ENCODE measurements around the gene PPP1R1B.

PPP1R1B gene

DNA sequence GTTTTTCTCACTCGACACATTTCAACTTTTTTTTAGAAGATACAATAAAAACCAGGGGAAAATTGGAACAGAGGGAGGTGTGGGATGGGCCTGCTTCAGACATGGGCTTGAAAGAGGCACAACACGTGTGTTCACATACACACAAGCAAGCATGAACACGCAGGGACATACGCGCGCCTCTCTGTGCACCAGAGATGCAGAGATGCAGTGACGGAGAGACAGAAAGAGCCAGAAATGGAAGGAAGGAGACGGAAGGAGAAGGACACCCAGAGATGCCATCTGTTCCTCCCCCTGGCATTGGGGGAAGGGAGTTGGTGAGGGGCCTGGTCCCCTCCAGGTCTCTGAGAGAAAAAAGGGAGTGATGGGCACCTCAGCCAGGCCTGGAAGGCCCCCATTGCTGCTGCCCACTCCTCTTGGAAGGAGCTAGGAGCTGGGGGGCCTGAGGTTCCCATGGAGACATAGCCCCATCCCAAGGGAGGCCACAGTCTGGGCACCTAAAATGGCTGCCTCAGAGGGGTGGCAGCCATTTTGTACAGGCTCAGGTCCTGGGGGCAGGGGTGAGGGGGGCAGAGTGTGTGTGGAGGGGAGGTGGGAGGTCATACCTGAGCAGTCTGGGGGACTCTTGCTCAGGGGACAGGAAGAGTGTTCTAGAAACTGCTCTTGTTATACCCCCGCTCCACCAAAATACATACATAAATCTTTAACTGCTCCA, 15.2 kb upstream of the PPP1R1B start:
- Histone ChIP-seq H3K9ac (ENCODE audit: low read length) (no peak overlapping the region), H3K23ac (ENCODE audit: low read length in 2 of 2) (no peak overlapping the region), H4K8ac (ENCODE audit: low read length) (no peak overlapping the region), H3K36me3 (ENCODE audit: control insufficient read depth in 1 of 2, insufficient read depth in 2 of 2, low read depth in 1 of 2, low read length in 2 of 2) (no peaks in the 10 kb centered on the region), H3K4ac (ENCODE audit: low read depth in 1 of 2, low read length in 2 of 2) (no peak overlapping the region), H2BK5ac (ENCODE audit: low read depth, low read length, poor library complexity, severe bottlenecking) (no peak overlapping the region), H3K4me1 (ENCODE audit: control insufficient read depth, insufficient read depth, low read depth, low read length) (peaks cover 2% of the 10 kb centered on the region), H3K4me2 (ENCODE audit: low read length, poor library complexity, severe bottlenecking) (no peak overlapping the region), H3K4me3 (ENCODE audit: insufficient read depth in 1 of 2, low read depth in 1 of 2, low read length in 2 of 2) (no peak overlapping the region), H3K27me3 (ENCODE audit: control insufficient read depth in 1 of 2, insufficient read depth in 1 of 2, low read length in 2 of 2) (peaks cover 81 to 87% of the 10 kb centered on the region in 2 experiments), H3K79me1 (replicated peaks; ENCODE audit: low read length, poor library complexity, severe bottlenecking) (no peaks in the 10 kb centered on the region), H4K91ac (ENCODE audit: low read length) (no peak overlapping the region), H2BK15ac (ENCODE audit: low read depth, poor library complexity, severe bottlenecking) (no peak overlapping the region), H3K14ac (ENCODE audit: low read length in 2 of 2) (no peak overlapping the region), H3K9me3 (ENCODE audit: control insufficient read depth, low read length) (no peaks in the 10 kb centered on the region), H3K18ac (ENCODE audit: low read depth in 1 of 2, low read length in 2 of 2) (no peak overlapping the region), H2BK120ac (ENCODE audit: low read depth, low read length) (no peak overlapping the region), H2BK12ac (ENCODE audit: low read length in 2 of 2) (no peak overlapping the region), H3K27ac (ENCODE audit: low read length, poor library complexity, severe bottlenecking) (no peak overlapping the region), H2AK5ac (ENCODE audit: low read length, severe bottlenecking) (no peak overlapping the region), H2AFZ (ENCODE audit: low read depth, low read length) (no peak overlapping the region)
- no peak for DNase-seq
- 90% methylated on average over 8 of the region's 9 CpGs for WGBS

DNA sequence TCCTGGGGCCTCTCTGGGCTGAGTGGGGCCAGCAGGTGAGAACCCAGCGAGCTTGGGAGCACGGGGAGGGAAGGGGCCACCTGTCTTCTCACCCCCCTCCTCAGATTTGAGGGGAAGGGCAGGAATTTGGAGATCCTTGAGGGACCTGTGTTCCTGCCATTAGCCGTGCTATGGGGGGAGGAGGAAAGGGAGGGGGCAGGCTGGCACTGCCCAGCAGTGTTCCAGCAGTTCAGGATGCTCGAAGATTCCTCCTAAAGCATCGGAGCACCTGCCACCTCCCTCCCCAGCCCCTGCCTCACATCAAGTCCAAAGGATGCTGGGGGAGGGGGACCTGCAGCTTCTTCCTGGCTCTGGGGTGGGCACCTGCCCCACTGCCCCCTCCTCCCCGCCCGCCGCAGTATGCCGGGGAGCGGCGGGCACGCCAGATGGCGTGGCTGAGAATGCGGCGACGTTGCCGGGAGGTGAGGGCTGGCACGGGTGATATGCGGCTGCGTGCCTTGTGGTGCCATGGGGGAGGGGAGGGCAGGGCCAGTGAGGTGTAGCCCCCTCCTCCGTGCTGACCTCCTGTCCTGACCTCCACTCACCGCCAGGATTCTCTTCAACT, 14.4 kb upstream of the PPP1R1B start:
- WGBS, result 66% methylated on average over 7 of the region's 22 CpGs
- Histone ChIP-seq H3K4ac (ENCODE audit: low read depth in 1 of 2, low read length in 2 of 2) (no peak overlapping the region), H3K9ac (ENCODE audit: low read length) (no peak overlapping the region), H4K91ac (ENCODE audit: low read length) (no peak overlapping the region), H3K4me3 (ENCODE audit: insufficient read depth in 1 of 2, low read depth in 1 of 2, low read length in 2 of 2) (no peak overlapping the region), H3K9me3 (ENCODE audit: control insufficient read depth, low read length) (no peaks in the 10 kb centered on the region), H3K4me2 (ENCODE audit: low read length, poor library complexity, severe bottlenecking) (no peak overlapping the region), H3K27me3 (ENCODE audit: control insufficient read depth in 1 of 2, insufficient read depth in 1 of 2, low read length in 2 of 2) (peaks cover 84 to 88% of the 10 kb centered on the region in 2 experiments), H2BK5ac (ENCODE audit: low read depth, low read length, poor library complexity, severe bottlenecking) (no peak overlapping the region), H3K79me1 (replicated peaks; ENCODE audit: low read length, poor library complexity, severe bottlenecking) (no peaks in the 10 kb centered on the region), H3K23ac (ENCODE audit: low read length in 2 of 2) (no peak overlapping the region), H2BK12ac (ENCODE audit: low read length in 2 of 2) (no peak overlapping the region), H3K14ac (ENCODE audit: low read length in 2 of 2) (no peak overlapping the region), H2AK5ac (ENCODE audit: low read length, severe bottlenecking) (no peak overlapping the region), H2BK15ac (ENCODE audit: low read depth, poor library complexity, severe bottlenecking) (no peak overlapping the region), H2AFZ (ENCODE audit: low read depth, low read length) (no peak overlapping the region), H4K8ac (ENCODE audit: low read length) (no peak overlapping the region), H3K36me3 (ENCODE audit: control insufficient read depth in 1 of 2, insufficient read depth in 2 of 2, low read depth in 1 of 2, low read length in 2 of 2) (no peaks in the 10 kb centered on the region), H3K18ac (ENCODE audit: low read depth in 1 of 2, low read length in 2 of 2) (no peak overlapping the region), H2BK120ac (ENCODE audit: low read depth, low read length) (no peak overlapping the region), H3K4me1 (ENCODE audit: control insufficient read depth, insufficient read depth, low read depth, low read length) (peaks cover 4% of the 10 kb centered on the region), H3K27ac (ENCODE audit: low read length, poor library complexity, severe bottlenecking) (no peak overlapping the region)
- no peak for DNase-seq

- peaks cover 79 to 83% of the 10 kb centered on the region in 2 experiments for H3K27me3 ChIP-seq (ENCODE audit: control insufficient read depth in 1 of 2, insufficient read depth in 1 of 2, low read length in 2 of 2)
- no peaks in the 10 kb centered on the region for H3K9me3 ChIP-seq (ENCODE audit: control insufficient read depth, low read length)
- H2AK5ac ChIP-seq (ENCODE audit: low read length, severe bottlenecking), result no peak overlapping the region
- no peak overlapping the region for H2AFZ ChIP-seq (ENCODE audit: low read depth, low read length)
- H3K27ac ChIP-seq (ENCODE audit: low read length, poor library complexity, severe bottlenecking), result no peak overlapping the region
- no peak overlapping the region for H2BK120ac ChIP-seq (ENCODE audit: low read depth, low read length)
- H3K18ac ChIP-seq (ENCODE audit: low read depth in 1 of 2, low read length in 2 of 2), result no peak overlapping the region
- H3K14ac ChIP-seq (ENCODE audit: low read length in 2 of 2), result no peak overlapping the region
- 78% methylated on average over 7 of the region's 7 CpGs for WGBS
- DNase-seq, result no peak
- H2BK12ac ChIP-seq (ENCODE audit: low read length in 2 of 2), result no peak overlapping the region
- H3K4ac ChIP-seq (ENCODE audit: low read depth in 1 of 2, low read length in 2 of 2), result no peak overlapping the region
- H3K4me3 ChIP-seq (ENCODE audit: insufficient read depth in 1 of 2, low read depth in 1 of 2, low read length in 2 of 2), result no peak overlapping the region
- H3K4me2 ChIP-seq (ENCODE audit: low read length, poor library complexity, severe bottlenecking), result no peak overlapping the region
- H3K4me1 ChIP-seq (ENCODE audit: control insufficient read depth, insufficient read depth, low read depth, low read length), result peaks cover 3% of the 10 kb centered on the region
- H3K36me3 ChIP-seq (ENCODE audit: control insufficient read depth in 1 of 2, insufficient read depth in 2 of 2, low read depth in 1 of 2, low read length in 2 of 2), result no peaks in the 10 kb centered on the region
- H2BK15ac ChIP-seq (ENCODE audit: low read depth, poor library complexity, severe bottlenecking), result no peak overlapping the region
- H3K79me1 ChIP-seq (replicated peaks; ENCODE audit: low read length, poor library complexity, severe bottlenecking), result no peaks in the 10 kb centered on the region
- H3K9ac ChIP-seq (ENCODE audit: low read length), result no peak overlapping the region
- H4K8ac ChIP-seq (ENCODE audit: low read length), result no peak overlapping the region
- H3K23ac ChIP-seq (ENCODE audit: low read length in 2 of 2), result no peak overlapping the region
- no peak overlapping the region for H2BK5ac ChIP-seq (ENCODE audit: low read depth, low read length, poor library complexity, severe bottlenecking)
- no peak overlapping the region for H4K91ac ChIP-seq (ENCODE audit: low read length)
These were observed 13.8 kb upstream of the PPP1R1B start for GRCh38 chr17:39612935-39613464.

DNA sequence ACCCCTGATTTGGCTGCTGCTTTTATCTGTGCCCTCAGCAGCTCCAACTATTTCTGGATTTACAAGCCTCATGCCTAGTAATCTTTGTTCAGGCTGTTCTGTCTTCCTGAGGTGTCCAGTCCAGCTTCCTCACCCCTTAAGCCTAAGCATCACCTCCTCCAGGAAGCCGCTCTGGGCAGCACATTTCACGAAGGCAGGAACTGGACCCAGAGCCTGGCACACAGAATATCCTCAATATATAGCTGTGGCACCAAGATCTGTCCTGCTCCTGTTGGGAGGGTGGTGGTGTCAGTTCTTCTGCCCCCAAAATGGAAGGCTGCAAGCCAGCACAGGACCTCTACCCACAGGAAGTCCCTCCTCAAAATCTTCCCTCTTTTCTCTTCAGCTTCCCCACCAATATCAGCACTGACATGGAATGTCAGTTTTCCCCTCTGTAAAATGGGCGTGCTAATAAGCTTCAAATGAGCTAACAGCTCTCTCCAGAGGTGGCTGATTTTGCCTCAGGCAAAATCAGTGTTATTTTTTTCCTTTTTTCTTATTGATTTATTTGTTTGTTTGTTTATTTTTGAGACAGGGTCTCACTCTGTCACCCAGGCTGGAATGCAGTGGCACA, 12.1 kb upstream of the PPP1R1B start:
- H3K9me3 ChIP-seq (ENCODE audit: control insufficient read depth, low read length), result no peaks in the 10 kb centered on the region
- H3K9ac ChIP-seq (ENCODE audit: low read length), result no peak overlapping the region

More for the DNA sequence above, 12.1 kb upstream of the PPP1R1B start:
- Histone ChIP-seq H4K91ac (ENCODE audit: low read length) (no peak overlapping the region), H2BK15ac (ENCODE audit: low read depth, poor library complexity, severe bottlenecking) (no peak overlapping the region), H3K4me3 (ENCODE audit: insufficient read depth in 1 of 2, low read depth in 1 of 2, low read length in 2 of 2) (no peak overlapping the region), H3K14ac (ENCODE audit: low read length in 2 of 2) (no peak overlapping the region), H2BK120ac (ENCODE audit: low read depth, low read length) (no peak overlapping the region), H4K8ac (ENCODE audit: low read length) (no peak overlapping the region), H3K4me1 (ENCODE audit: control insufficient read depth, insufficient read depth, low read depth, low read length) (peaks cover 7% of the 10 kb centered on the region), H3K4ac (ENCODE audit: low read depth in 1 of 2, low read length in 2 of 2) (no peak overlapping the region), H2BK12ac (ENCODE audit: low read length in 2 of 2) (no peak overlapping the region), H3K79me1 (replicated peaks; ENCODE audit: low read length, poor library complexity, severe bottlenecking) (no peaks in the 10 kb centered on the region), H3K27ac (ENCODE audit: low read length, poor library complexity, severe bottlenecking) (no peak overlapping the region), H3K36me3 (ENCODE audit: control insufficient read depth in 1 of 2, insufficient read depth in 2 of 2, low read depth in 1 of 2, low read length in 2 of 2) (no peaks in the 10 kb centered on the region), H3K18ac (ENCODE audit: low read depth in 1 of 2, low read length in 2 of 2) (no peak overlapping the region), H3K23ac (ENCODE audit: low read length in 2 of 2) (no peak overlapping the region), H2AFZ (ENCODE audit: low read depth, low read length) (no peak overlapping the region), H2AK5ac (ENCODE audit: low read length, severe bottlenecking) (no peak overlapping the region), H2BK5ac (ENCODE audit: low read depth, low read length, poor library complexity, severe bottlenecking) (no peak overlapping the region), H3K4me2 (ENCODE audit: low read length, poor library complexity, severe bottlenecking) (no peak overlapping the region), H3K27me3 (ENCODE audit: control insufficient read depth in 1 of 2, insufficient read depth in 1 of 2, low read length in 2 of 2) (peaks cover 72 to 77% of the 10 kb centered on the region in 2 experiments)
- DNase-seq, result no peak
- 69% methylated on average over 3 of the region's 3 CpGs for WGBS
